RWPE1 (cell line): Measurements from ENCODE around the gene FAM184A.
A peak's percentile ranks its signal among the peaks of the same experiment; 100 is the strongest.

Experiments used
- CTCF ChIA-PET: fragments of 350-600 bp; sonication (Branson Sonifier 250); formaldehyde crosslinking; extraction: SDS; loops from one replicate; lab custom pipeline; 2021; lab: Yijun Ruan, JAX
- POLR2A ChIA-PET: fragments of 400-600 bp; formaldehyde crosslinking; extraction: SDS; loops from one replicate; lab custom pipeline; 2020; ENCODE audit warnings: antibody characterized with exemption; ENCODE audit not compliant: low non-redundant PET; lab: Yijun Ruan, JAX
- DNase-seq: peaks from one replicate; pipeline ENCODE4 v3.0.0; 2012; ENCODE audit warnings: low spot score
- H3K27ac ChIP-seq: fragments of 450-650 bp; 2 replicates; pipeline ENCODE4 v1.5.1; 2017
- CTCF ChIP-seq: fragments of 450-650 bp; conservative IDR thresholded peaks from 2 replicates; pipeline ENCODE4 v1.5.1; 2017; ENCODE audit warnings: low read depth, mild to moderate bottlenecking

Gene FAM184A

GRCh38 chr6:119079283-119079809 is 882 bp upstream of the FAM184A start:
- no peak for TF ChIP-seq CTCF
- POLR2A ChIA-PET = no interaction called here
- no peak overlapping the region for H3K27ac ChIP-seq
- DNase-seq = peak; percentile 18
- CTCF ChIA-PET = interaction anchor here (0.8 kb wide), 1 partner anchor 50 kb away, joined by 3 read pairs; no protein-coding TSS in a partner anchor

- no peak overlapping the region for H3K27ac ChIP-seq
- DNase-seq = peak; percentile 36
- POLR2A ChIA-PET = no interaction called here
- TF ChIP-seq CTCF = no peak
- CTCF ChIA-PET = interaction anchor here (0.6 to 1.0 kb wide), 4 partner anchors 12 to 366 kb away, joined by 3 to 11 read pairs (median 5); no protein-coding TSS in a partner anchor
Observed at GRCh38 chr6:119077643-119078375, 655 bp downstream of the FAM184A start.

- TF ChIP-seq CTCF = no peak
- no peak overlapping the region for H3K27ac ChIP-seq
- ChIA-PET POLR2A (no interaction called here), CTCF (interaction anchor here (0.6 to 1.0 kb wide), 3 partner anchors 52 to 366 kb away, joined by 5 to 11 read pairs (median 5); no protein-coding TSS in a partner anchor)
- no peak for DNase-seq
Observed at GRCh38 chr6:119077391-119077642, 1.1 kb downstream of the FAM184A start.

- POLR2A ChIA-PET = no interaction called here
- no peak overlapping the region for H3K27ac ChIP-seq
- TF ChIP-seq CTCF = no peak
- CTCF ChIA-PET = interaction anchor here (1.0 kb wide), 1 partner anchor 53 kb away, joined by 5 read pairs; no protein-coding TSS in a partner anchor
- DNase-seq = no peak
Observed at GRCh38 chr6:119076576-119077390, 1.7 kb downstream of the FAM184A start.

- ChIA-PET POLR2A (no interaction called here), CTCF (interaction anchor here (0.7 kb wide), 1 partner anchor 112 kb away, joined by 3 read pairs; no protein-coding TSS in a partner anchor)
- no peak for TF ChIP-seq CTCF
- no peak overlapping the region for H3K27ac ChIP-seq
- DNase-seq = no peak
Observed at GRCh38 chr6:119076173-119076572, 2.3 kb downstream of the FAM184A start.
